CD8-positive, alpha-beta memory T cell (primary cell): ENCODE data around the gene TAPT1. TPM values are rescaled to one million over a fixed set of nuclear protein-coding genes. Genes with fewer than 3 reads are reported as not detected.

Experiments
- polyA plus RNA-seq: library from polyadenylated mRNA; unstranded; fragments of 300-500 nt; fragmentation: Illumina TruSeq; gene quantifications from one replicate; pipeline ENCODE4 v1.2.3, GENCODE V29; 2021
- total RNA-seq, 2 experiments: library from RNA; stranded (reverse); gene quantifications; one replicate each; pipeline ENCODE4 v1.2.3, GENCODE V29; 2021

TAPT1 gene
- total and polyA plus RNA-seq, 3 experiments from 2014 or later: 19.1 to 27.6 (median 23.7) TPM

Other genes with a start within 250 kb of the TAPT1 start
- under 1 TPM in 1 of 2 experiments, not detected in 1; 0.72 TPM for gene PROM1, start 142.4 kb downstream of the TAPT1 start, total RNA-seq
- not detected for gene PROM1, start 142.4 kb downstream of the TAPT1 start, polyA plus RNA-seq